Inferior parietal cortex (tissue), 1 donor: ENCODE data around the gene C3orf38.
"Not testable (repeated sequence)": the region's sequence is repeated elsewhere in the genome, so short reads cannot be mapped to it uniquely, and the experiment has no call there.

Experiments used
- DNase-seq: peaks from one replicate; pipeline ENCODE4 v3.0.0-alpha.2; 2016; ENCODE audit errors: extremely low spot score

C3orf38 gene

GRCh38 chr3:88149509-88150362 lies at the start of gene C3orf38:
TSS of gene C3orf38 (plus strand) at chr3:88149959. CDS start at chr3:88150053, 94 bp downstream.
- peak; percentile 96 for DNase-seq

- no peak for DNase-seq
Measured at GRCh38 chr3:88101142-88101541, 48.6 kb upstream of the C3orf38 start.

- DNase-seq = no peak
Measured at GRCh38 chr3:88105325-88105724, 44.4 kb upstream of the C3orf38 start.

- DNase-seq = no peak
Measured at GRCh38 chr3:88112289-88112688, 37.5 kb upstream of the C3orf38 start.

GRCh38 chr3:88113311-88114162 lies 36.2 kb upstream of the C3orf38 start:
- peak; percentile 91 for DNase-seq

GRCh38 chr3:88114878-88115549 lies 34.7 kb upstream of the C3orf38 start:
- DNase-seq = no peak

GRCh38 chr3:88117683-88118082 lies 32.1 kb upstream of the C3orf38 start:
- DNase-seq = no peak

- not testable (repeated sequence) for DNase-seq
Measured at GRCh38 chr3:88118603-88119002, 31.2 kb upstream of the C3orf38 start.

- no peak for DNase-seq
Measured at GRCh38 chr3:88123526-88123925, 26.2 kb upstream of the C3orf38 start.

GRCh38 chr3:88131695-88132094 lies 18.1 kb upstream of the C3orf38 start:
- DNase-seq = no peak

GRCh38 chr3:88132894-88133293 lies 16.9 kb upstream of the C3orf38 start:
- no peak for DNase-seq

- no peak for DNase-seq
Measured at GRCh38 chr3:88133711-88134263, 16.0 kb upstream of the C3orf38 start.

GRCh38 chr3:88137836-88138235 lies 11.9 kb upstream of the C3orf38 start:
- no peak for DNase-seq

GRCh38 chr3:88141458-88142083 lies 8.2 kb upstream of the C3orf38 start:
- DNase-seq = no peak

- DNase-seq = no peak
Measured at GRCh38 chr3:88142094-88142624, 7.6 kb upstream of the C3orf38 start.

- no peak for DNase-seq
Measured at GRCh38 chr3:88147261-88147660, 2.5 kb upstream of the C3orf38 start.

GRCh38 chr3:88148651-88149050 lies 1.1 kb upstream of the C3orf38 start:
- no peak for DNase-seq

GRCh38 chr3:88149101-88149508 lies 654 bp upstream of the C3orf38 start:
- no peak for DNase-seq

GRCh38 chr3:88150371-88150770 lies 612 bp downstream of the C3orf38 start:
- peak; percentile 45 for DNase-seq

GRCh38 chr3:88150806-88151205 lies 1.0 kb downstream of the C3orf38 start:
- no peak for DNase-seq

- no peak for DNase-seq
Measured at GRCh38 chr3:88151358-88151757, 1.6 kb downstream of the C3orf38 start.
